H9 (cell line): ENCODE data around the gene RSL1D1. TPM values are rescaled to one million over a fixed set of nuclear protein-coding genes. Genes with fewer than 3 reads are reported as not detected.

Experiments
- DNase-seq: peaks from one replicate; pipeline ENCODE4 v3.0.0-alpha.2; 2017
- H2AFZ ChIP-seq: one replicate; pipeline ENCODE4 v1.6.1; 2013; ENCODE audit warnings: mild to moderate bottlenecking, low read length, control low read depth, moderate library complexity
- H2AK5ac ChIP-seq: 2 replicates; pipeline ENCODE4 v1.6.1; 2013; ENCODE audit warnings: low read length, control low read depth, mixed read lengths; ENCODE audit not compliant: insufficient read length
- H2BK120ac ChIP-seq: one replicate; pipeline ENCODE4 v1.6.1; 2013; ENCODE audit warnings: low read depth, mild to moderate bottlenecking, low read length, control low read depth, inconsistent platforms; ENCODE audit not compliant: poor library complexity, severe bottlenecking
- H2BK12ac ChIP-seq: 2 replicates; pipeline ENCODE4 v1.6.1; 2013; ENCODE audit warnings: low read length, control low read depth, mixed read lengths, low read depth; ENCODE audit not compliant: insufficient read length
- H2BK15ac ChIP-seq: 2 replicates; pipeline ENCODE4 v1.6.1; 2013; ENCODE audit warnings: low read depth, low read length, control low read depth
- H2BK20ac ChIP-seq: one replicate; pipeline ENCODE4 v1.6.1; 2013; ENCODE audit warnings: low read depth, mild to moderate bottlenecking, low read length, control low read depth, inconsistent platforms; ENCODE audit not compliant: poor library complexity, severe bottlenecking
- H2BK5ac ChIP-seq: 2 replicates; pipeline ENCODE4 v1.6.1; 2013; ENCODE audit warnings: low read length, control low read depth, mixed read lengths; ENCODE audit not compliant: insufficient read length
- H3K14ac ChIP-seq: 2 replicates; pipeline ENCODE4 v1.6.1; 2013; ENCODE audit warnings: low read length, control low read depth; ENCODE audit not compliant: insufficient read depth
- H3K18ac ChIP-seq: 2 replicates; pipeline ENCODE4 v1.6.1; 2013; ENCODE audit warnings: low read depth, mild to moderate bottlenecking, mixed read lengths, low read length, control low read depth; ENCODE audit not compliant: insufficient read length
- H3K23ac ChIP-seq: 2 replicates; pipeline ENCODE4 v1.6.1; 2013; ENCODE audit warnings: low read length, control low read depth, mixed read lengths, low read depth; ENCODE audit not compliant: insufficient read length
- H3K23me2 ChIP-seq: 2 replicates; pipeline ENCODE4 v1.6.1; 2013; ENCODE audit warnings: low read depth, mild to moderate bottlenecking, mixed read lengths, low read length, control low read depth; ENCODE audit not compliant: insufficient read length, poor library complexity, severe bottlenecking
- H3K27ac ChIP-seq: 2 replicates; pipeline ENCODE4 v1.5.1; 2013; ENCODE audit warnings: low read length, control low read depth, mixed read lengths, low read depth; ENCODE audit not compliant: insufficient read length
- H3K27me3 ChIP-seq: 2 replicates; pipeline ENCODE4 v1.6.1; 2013; ENCODE audit warnings: low read length, control low read depth, inconsistent platforms; ENCODE audit not compliant: insufficient read depth
- H3K4ac ChIP-seq: 2 replicates; pipeline ENCODE4 v1.6.1; 2013; ENCODE audit warnings: low read depth, mild to moderate bottlenecking, control low read depth, inconsistent platforms, low read length, moderate library complexity
- H3K4me1 ChIP-seq: 2 replicates; pipeline ENCODE4 v1.6.1; 2013; ENCODE audit warnings: low read length, control low read depth, inconsistent platforms; ENCODE audit not compliant: insufficient read depth
- H3K4me2 ChIP-seq: 2 replicates; pipeline ENCODE4 v1.6.1; 2013; ENCODE audit warnings: low read length, control low read depth, mixed read lengths; ENCODE audit not compliant: insufficient read length, insufficient read depth
- H3K56ac ChIP-seq: 2 replicates; pipeline ENCODE4 v1.6.1; 2013; ENCODE audit warnings: low read depth, mild to moderate bottlenecking, mixed read lengths, low read length, control low read depth; ENCODE audit not compliant: insufficient read length
- H3K79me1 ChIP-seq: 2 replicates; pipeline ENCODE4 v1.6.1; 2013; ENCODE audit warnings: low read depth, mild to moderate bottlenecking, moderate library complexity, low read length, control low read depth, inconsistent platforms; ENCODE audit not compliant: insufficient read depth, poor library complexity, severe bottlenecking
- H3K79me2 ChIP-seq: 2 replicates; pipeline ENCODE4 v1.6.1; 2013; ENCODE audit warnings: low read length, control low read depth, inconsistent platforms; ENCODE audit not compliant: insufficient read depth
- H3K9ac ChIP-seq: 2 replicates; pipeline ENCODE4 v1.6.1; 2013; ENCODE audit warnings: low read length, control low read depth, mixed read lengths; ENCODE audit not compliant: insufficient read length; ENCODE audit errors: extremely low read depth
- H3K9me3 ChIP-seq: one replicate; pipeline ENCODE4 v1.6.1; 2013; ENCODE audit warnings: low read depth, low read length, inconsistent platforms; ENCODE audit not compliant: control insufficient read depth
- H3T11ph ChIP-seq: one replicate; pipeline ENCODE4 v1.6.1; 2013; ENCODE audit warnings: mild to moderate bottlenecking, low read length, control low read depth, inconsistent platforms
- H4K20me1 ChIP-seq: one replicate; pipeline ENCODE4 v1.6.1; 2013; ENCODE audit not compliant: control insufficient read depth, insufficient read length, insufficient read depth
- H4K5ac ChIP-seq: 2 replicates; pipeline ENCODE4 v1.6.1; 2013; ENCODE audit warnings: low read depth, mild to moderate bottlenecking, mixed read lengths, low read length, control low read depth; ENCODE audit not compliant: insufficient read length
- H4K8ac ChIP-seq: replicated peaks from 2 replicates; pipeline ENCODE4 v1.6.1; 2013; ENCODE audit warnings: low read length, control low read depth, mixed read lengths, low read depth; ENCODE audit not compliant: insufficient read length
- H4K91ac ChIP-seq: 2 replicates; pipeline ENCODE4 v1.6.1; 2013; ENCODE audit warnings: low read depth, mild to moderate bottlenecking, moderate library complexity, mixed read lengths, low read length, control low read depth; ENCODE audit not compliant: insufficient read length
- H3K27ac Mint-ChIP-seq, 3 experiments: 2 replicates in 2 of 3; 3 replicates in 1 of 3; pipeline ENCODE4 v1.8.0; 2020 to 2021; ENCODE audit warnings: mixed read lengths in 3 of 3, mild to moderate bottlenecking in 1 of 3, moderate library complexity in 1 of 3
- H3K27me3 Mint-ChIP-seq: 2 replicates; pipeline ENCODE4 v1.8.0; 2021; ENCODE audit warnings: low read depth, mild to moderate bottlenecking, moderate library complexity, mixed read lengths
- H3K36me3 Mint-ChIP-seq, 3 experiments: 2 replicates in 2 of 3; 3 replicates in 1 of 3; pipeline ENCODE4 v1.8.0; 2020 to 2021; ENCODE audit warnings: low read depth in 3 of 3, mixed read lengths in 3 of 3; ENCODE audit not compliant: insufficient read depth in 1 of 3
- H3K4me1 Mint-ChIP-seq, 2 experiments: 2 replicates each; pipeline ENCODE4 v1.8.0; 2020; ENCODE audit warnings: mixed read lengths in 2 of 2
- H3K4me3 Mint-ChIP-seq, 2 experiments: 2 replicates in 1 of 2; 3 replicates in 1 of 2; pipeline ENCODE4 v1.8.0; 2020 to 2021; ENCODE audit warnings: mild to moderate bottlenecking in 2 of 2, mixed read lengths in 2 of 2, moderate library complexity in 1 of 2
- H3K9me3 Mint-ChIP-seq, 2 experiments: 2 replicates in 1 of 2; 3 replicates in 1 of 2; pipeline ENCODE4 v1.8.0; 2020; ENCODE audit warnings: mild to moderate bottlenecking in 2 of 2, mixed read lengths in 2 of 2, moderate library complexity in 1 of 2
- CTCF ChIP-seq: fragments of 200-600 bp; sonication (generic); conservative IDR thresholded peaks from 3 replicates; pipeline ENCODE4 v1.8.0; 2021; ENCODE audit warnings: antibody characterized with exemption, mild to moderate bottlenecking
- WGBS: extraction: QIAGEN DNeasy Blood & Tissue Kit; methylation state at CpG from one replicate; pipeline ENCODE4 v1.1.7; 2013; ENCODE audit warnings: missing lambda C conversion rate, low lambda C conversion rate, mixed read lengths; ENCODE audit not compliant: insufficient read length; ENCODE audit errors: extremely low coverage; 5-methylcytosine and 5-hydroxymethylcytosine counted together
- total RNA-seq: library from RNA; stranded (reverse); gene quantifications from 2 replicates; pipeline ENCODE4 v1.2.1, GENCODE V29; 2021

The RSL1D1 gene
- total RNA-seq, 1 experiment from 2014 or later = 334 TPM

- Histone ChIP-seq H4K91ac (no peak overlapping the region), H2BK20ac (no peak overlapping the region), H4K5ac (no peak overlapping the region), H3K14ac (no peak overlapping the region), H3K79me2 (no peaks in the 10 kb centered on the region), H3K9me3 (no peaks in the 10 kb centered on the region), H2AK5ac (no peak overlapping the region), H3K27ac (no peak overlapping the region), H3T11ph (no peak overlapping the region), H3K18ac (no peak overlapping the region), H2BK120ac (no peak overlapping the region), H3K4ac (no peak overlapping the region), H2BK5ac (no peak overlapping the region), H3K27me3 (no peaks in the 10 kb centered on the region), H3K4me1 (no peaks in the 10 kb centered on the region), H3K56ac (no peak overlapping the region), H3K23ac (no peak overlapping the region), H3K4me2 (no peak overlapping the region), H2BK12ac (no peak overlapping the region), H2BK15ac (no peak overlapping the region), H3K9ac (no peak overlapping the region), H2AFZ (no peak overlapping the region), H4K20me1 (no peaks in the 10 kb centered on the region), H3K79me1 (no peaks in the 10 kb centered on the region), H4K8ac (no peak overlapping the region), H3K23me2 (no peaks in the 10 kb centered on the region)
- H3K4me1 Mint-ChIP-seq = no peaks in the 10 kb centered on the region
- H3K36me3 Mint-ChIP-seq = peaks cover 37 to 81% (median 65%) of the 10 kb centered on the region in 3 experiments
- WGBS = no CpG with 5 or more reads among the region's 5 CpGs
- no peak for TF ChIP-seq CTCF
- no peak for DNase-seq
- H3K9me3 Mint-ChIP-seq = no peaks in the 10 kb centered on the region
- H3K27ac Mint-ChIP-seq = no peak overlapping the region
- H3K27me3 Mint-ChIP-seq = no peaks in the 10 kb centered on the region
- H3K4me3 Mint-ChIP-seq = no peak overlapping the region
Observed at GRCh38 chr16:11877374-11877773, 26.0 kb upstream of the RSL1D1 start.
